Smooth muscle cell of bladder (primary cell): ENCODE results near the gene RUNDC3A. TPM values are rescaled to one million over a fixed set of nuclear protein-coding genes. Genes with fewer than 3 reads are reported as not detected.

Experiments used
- total RNA-seq: library from RNA; depleted of rRNA; stranded (reverse); fragments of >200 nt; gene quantifications from 2 replicates; pipeline ENCODE4 v1.2.3, GENCODE V29; 2014

RUNDC3A gene
- total RNA-seq: 0.18 and 0.43 TPM in 2 replicates

DNA sequence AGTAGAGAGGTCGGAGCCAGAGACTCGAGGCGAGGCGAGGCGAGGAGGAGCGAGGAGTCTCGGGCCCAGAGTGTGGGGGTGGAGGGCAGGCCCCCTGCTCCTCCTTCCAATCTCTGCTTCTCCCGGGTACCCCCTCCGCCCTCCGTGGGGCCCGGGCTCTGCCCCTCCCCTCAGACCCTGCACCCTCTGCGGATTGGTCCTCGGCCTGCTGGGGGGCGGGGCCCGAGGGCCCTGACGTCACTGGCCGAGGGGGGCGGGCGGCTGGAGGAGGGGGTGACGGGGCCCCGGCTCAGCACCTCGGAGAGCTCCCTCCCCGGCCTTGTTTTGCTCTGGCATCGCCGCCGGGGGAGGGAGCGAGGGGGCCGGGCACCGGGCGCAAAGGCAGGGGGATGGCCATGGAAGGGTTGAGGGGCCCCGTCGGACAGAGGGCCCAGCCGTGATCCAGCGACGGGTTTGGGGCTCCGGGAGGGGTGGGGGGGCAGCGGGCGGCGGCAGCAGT is at the start of gene RUNDC3A:
TSS of gene RUNDC3A (plus strand) at position 282 of the 499 bp plus-strand sequence. CDS start 232 bp downstream, outside the sequence.

DNA sequence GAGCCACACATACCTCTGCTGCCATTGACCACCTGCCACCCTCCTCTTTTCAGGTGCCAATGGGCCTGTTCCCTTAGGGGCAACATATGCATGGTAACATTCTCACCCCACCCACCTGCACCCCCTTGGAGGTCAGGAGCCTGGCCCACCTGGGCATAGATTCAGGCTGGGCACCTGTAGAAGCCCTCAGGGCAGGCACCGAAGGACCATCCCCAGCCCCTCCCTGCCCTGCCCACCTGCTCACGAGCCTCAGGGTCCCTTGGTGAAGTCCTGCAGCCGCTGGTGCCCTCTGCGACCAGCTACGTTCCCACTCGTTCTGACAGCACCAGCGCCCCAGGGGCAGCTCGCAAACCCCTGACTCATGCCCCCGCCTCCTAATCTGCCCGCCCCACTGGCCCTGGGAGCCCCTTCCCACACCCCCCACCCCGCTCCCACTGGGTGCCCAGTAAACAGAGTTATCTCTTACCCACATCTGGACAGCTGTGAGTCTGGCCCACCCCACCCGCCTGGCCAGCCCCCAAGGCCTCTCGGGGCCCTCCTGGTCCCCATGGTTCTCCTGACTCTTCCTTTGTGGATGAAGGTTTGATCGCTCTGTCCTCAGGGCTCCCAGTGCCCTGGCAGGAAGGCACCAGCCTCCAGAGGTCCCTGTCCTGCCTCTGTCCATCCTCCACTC is 40.4 kb upstream of the RUNDC3A start, which contains the start of gene SLC4A1:
TSS of gene SLC4A1 (minus strand) at position 318 of the 673 bp plus-strand sequence. CDS start 5,269 bp downstream, outside the sequence.

GRCh38 chr17:44324571-44325275 is 16.3 kb downstream of the RUNDC3A start, which contains the start of gene SLC25A39:
SLC25A39 (minus strand) TSS chr17:44324823; CDS start chr17:44323562, 1,261 bp downstream.

DNA sequence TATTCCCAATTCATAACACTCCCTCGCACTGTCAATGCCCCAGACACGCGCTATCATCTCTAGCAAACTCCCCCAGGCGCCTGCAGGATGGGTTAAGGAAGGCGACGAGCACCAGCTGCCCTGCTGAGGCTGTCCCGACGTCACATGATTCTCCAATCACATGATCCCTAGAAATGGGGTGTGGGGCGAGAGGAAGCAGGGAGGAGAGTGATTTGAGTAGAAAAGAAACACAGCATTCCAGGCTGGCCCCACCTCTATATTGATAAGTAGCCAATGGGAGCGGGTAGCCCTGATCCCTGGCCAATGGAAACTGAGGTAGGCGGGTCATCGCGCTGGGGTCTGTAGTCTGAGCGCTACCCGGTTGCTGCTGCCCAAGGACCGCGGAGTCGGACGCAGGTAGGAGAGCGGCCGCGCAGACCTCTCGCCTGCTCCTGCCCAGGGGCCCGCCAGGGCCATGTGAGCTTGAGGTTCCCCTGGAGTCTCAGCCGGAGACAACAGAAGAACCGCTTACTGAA is 36.6 kb downstream of the RUNDC3A start, which contains the start of gene GRN:
TSS of gene GRN (plus strand) at position 364 of the 515 bp plus-strand sequence. CDS start 3,863 bp downstream, outside the sequence.

DNA sequence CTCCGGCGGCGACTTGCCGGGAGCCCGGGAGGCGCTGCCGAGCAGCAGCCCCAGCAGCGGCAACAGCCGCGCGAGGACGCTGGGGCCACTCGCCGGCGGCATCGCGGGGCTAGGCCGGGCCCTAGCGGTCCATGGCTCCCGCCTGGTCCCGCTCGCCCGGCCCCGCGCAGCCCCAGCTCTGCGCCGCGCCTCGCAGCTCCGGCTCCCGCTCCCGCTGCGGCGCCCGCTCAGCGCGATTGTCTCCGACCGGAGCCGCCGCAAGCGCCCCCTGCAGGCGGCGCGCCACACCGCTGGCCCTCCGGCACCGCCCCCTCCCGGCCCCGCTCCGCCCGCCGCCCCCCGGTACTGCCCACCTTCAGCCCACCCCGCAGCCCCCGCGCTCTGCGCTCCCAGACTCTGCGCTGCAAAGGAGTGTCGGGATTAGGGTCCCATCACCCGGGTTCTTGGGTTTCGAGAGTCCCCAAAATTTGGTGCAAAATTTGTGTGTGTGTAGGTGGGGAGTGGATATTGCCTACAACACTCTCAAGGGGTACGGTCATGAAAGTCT is 55.3 kb downstream of the RUNDC3A start, which contains the start of gene FAM171A2:
TSS of gene FAM171A2 (minus strand) at position 241 of the 547 bp plus-strand sequence. CDS start at position 102, 139 bp downstream.

Other genes with a start within 250 kb of the RUNDC3A start
- 23.4 and 26.3 TPM in 2 replicates for gene LSM12, start 241.9 kb upstream of the RUNDC3A start, total RNA-seq
- gene G6PC3, start 237.9 kb upstream of the RUNDC3A start, total RNA-seq: 15.4 and 18.9 TPM in 2 replicates
- gene HDAC5, start 185.0 kb upstream of the RUNDC3A start, total RNA-seq: 43.7 and 55.7 TPM in 2 replicates
- 0.74 and 1.3 TPM in 2 replicates for gene HROB, start 166.7 kb upstream of the RUNDC3A start, total RNA-seq
- under 0.01 and 0.09 TPM in 2 replicates for gene ASB16, start 137.9 kb upstream of the RUNDC3A start, total RNA-seq
- gene TMUB2, start 121.6 kb upstream of the RUNDC3A start, total RNA-seq: 24.7 and 32.9 TPM in 2 replicates
- 25.9 and 31.5 TPM in 2 replicates for gene ATXN7L3, start 108.7 kb upstream of the RUNDC3A start, total RNA-seq
- gene UBTF, start 88.9 kb upstream of the RUNDC3A start, total RNA-seq: 42.1 and 56.9 TPM in 2 replicates
- gene SLC4A1, start 40.5 kb upstream of the RUNDC3A start, total RNA-seq: not detected in 2 replicates
- gene SLC25A39, start 16.2 kb downstream of the RUNDC3A start, total RNA-seq: 44.5 and 56.5 TPM in 2 replicates
- 192 and 319 TPM in 2 replicates for gene GRN, start 36.7 kb downstream of the RUNDC3A start, total RNA-seq
- gene FAM171A2, start 55.3 kb downstream of the RUNDC3A start, total RNA-seq: 2.3 and 4.2 TPM in 2 replicates
- gene ITGA2B, start 81.0 kb downstream of the RUNDC3A start, total RNA-seq: 0.28 TPM in 2 replicates
- 11.8 and 12.7 TPM in 2 replicates for gene GPATCH8, start 194.8 kb downstream of the RUNDC3A start, total RNA-seq
- 7.7 and 10.0 TPM in 2 replicates for gene FZD2, start 248.9 kb downstream of the RUNDC3A start, total RNA-seq